GM13977 (cell line): Measurements from ENCODE around the gene ARMH4.

Experiments used
- DNase-seq: peaks from one replicate; pipeline ENCODE4 v3.0.0; 2012; ENCODE audit warnings: low spot score
- CTCF ChIP-seq: IDR thresholded peaks from 2 replicates; pipeline ENCODE4 v1.5.1; 2012; ENCODE audit warnings: mild to moderate bottlenecking, control low read depth; ENCODE audit not compliant: insufficient read depth; ENCODE audit errors: extremely low read depth, missing control alignments
- in situ Hi-C: fragments of 300-500 bp; cut with MboI; formaldehyde crosslinking; loops from one replicate; pipeline ENCODE4 v1.12.0; 2022; ENCODE audit warnings: low sequenced_read_pairs, low pct_unique_long_range_greater_than_20kb, mixed read lengths, inconsistent platforms; ENCODE audit not compliant: unreplicated experiment

Gene ARMH4

GRCh38 chr14:58106446-58106845 is 45.6 kb downstream of the ARMH4 start:
- no peak for TF ChIP-seq CTCF
- no peak for DNase-seq
- in situ Hi-C loops = no loop called here

GRCh38 chr14:58104808-58105207 is 47.2 kb downstream of the ARMH4 start:
- no peak for DNase-seq
- TF ChIP-seq CTCF = no peak
- in situ Hi-C loops = no loop called here

- no peak for TF ChIP-seq CTCF
- in situ Hi-C loops = no loop called here
- DNase-seq = no peak
Measured at GRCh38 chr14:58100735-58101368, 51.2 kb downstream of the ARMH4 start.

- TF ChIP-seq CTCF = no peak
- DNase-seq = no peak
- in situ Hi-C loops = no loop called here
Measured at GRCh38 chr14:58099682-58100081, 52.3 kb downstream of the ARMH4 start.

- in situ Hi-C loops = no loop called here
- TF ChIP-seq CTCF = no peak
- no peak for DNase-seq
Measured at GRCh38 chr14:58098507-58098906, 53.5 kb downstream of the ARMH4 start.

- no peak for DNase-seq
- no peak for TF ChIP-seq CTCF
- in situ Hi-C loops = no loop called here
Measured at GRCh38 chr14:58096731-58097130, 55.3 kb downstream of the ARMH4 start.

- no peak for TF ChIP-seq CTCF
- no peak for DNase-seq
- in situ Hi-C loops = no loop called here
Measured at GRCh38 chr14:58091883-58092630, 60.0 kb downstream of the ARMH4 start.
